ENCODE measurements around the gene CFAP126.
"Not testable (repeated sequence)": the region's sequence is repeated elsewhere in the genome, so short reads cannot be mapped to it uniquely, and the experiment has no call there.

The CFAP126 gene

GRCh38 chr1:161381707-161382106 is 14.0 kb upstream of the CFAP126 start:
- no peak for DNase-seq (ENCODE audit: low read depth)

DNA sequence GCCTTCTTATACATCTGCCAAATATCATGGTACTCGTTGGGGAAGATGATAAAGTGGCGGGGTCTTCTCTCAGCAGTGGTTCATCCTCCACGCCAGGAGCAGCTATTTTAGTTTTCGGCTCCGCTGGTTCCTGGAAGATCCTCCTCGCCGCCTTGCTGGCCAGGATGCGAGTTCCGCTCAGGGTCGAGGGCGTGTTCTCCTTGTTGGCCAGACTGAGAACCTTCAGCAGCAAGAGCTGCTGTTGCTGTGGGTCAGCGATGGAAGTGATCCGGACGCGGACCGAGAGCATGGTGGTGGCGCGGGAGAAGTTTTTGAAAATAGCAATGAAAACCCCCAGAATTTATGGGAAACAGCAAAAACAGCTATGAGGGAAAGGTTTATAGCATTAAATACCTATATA is 11.4 kb upstream of the CFAP126 start:
- DNase-seq (ENCODE audit: low read depth), result no peak

GRCh38 chr1:161378014-161378413 is 10.3 kb upstream of the CFAP126 start:
- no peak for DNase-seq (ENCODE audit: low read depth)

GRCh38 chr1:161374373-161374772 is 6.7 kb upstream of the CFAP126 start:
- no peak for DNase-seq (ENCODE audit: low read depth)

DNA sequence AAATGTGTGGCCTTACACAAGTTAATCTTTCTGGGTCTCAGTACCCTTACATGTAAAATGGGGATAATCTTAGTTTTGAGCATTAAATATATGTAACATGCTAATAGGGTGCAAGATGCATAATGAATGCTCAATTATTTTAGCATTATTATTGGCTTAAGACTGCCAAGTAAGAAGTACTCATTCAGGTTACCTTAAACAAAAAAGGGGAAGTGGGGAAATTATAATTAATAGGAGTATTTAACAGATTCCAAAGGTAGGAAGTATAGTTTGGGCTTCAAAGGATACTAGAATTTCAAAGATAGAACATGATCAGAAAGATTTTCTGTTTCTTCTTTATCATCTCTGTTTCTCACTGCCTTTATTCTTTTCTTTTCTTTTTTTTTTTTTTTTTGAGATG is 5.8 kb upstream of the CFAP126 start:
- no peak for DNase-seq (ENCODE audit: low read depth)

- DNase-seq (ENCODE audit: low read depth), result no peak
Observed at GRCh38 chr1:161365207-161365606, 2.5 kb downstream of the CFAP126 start.

DNA sequence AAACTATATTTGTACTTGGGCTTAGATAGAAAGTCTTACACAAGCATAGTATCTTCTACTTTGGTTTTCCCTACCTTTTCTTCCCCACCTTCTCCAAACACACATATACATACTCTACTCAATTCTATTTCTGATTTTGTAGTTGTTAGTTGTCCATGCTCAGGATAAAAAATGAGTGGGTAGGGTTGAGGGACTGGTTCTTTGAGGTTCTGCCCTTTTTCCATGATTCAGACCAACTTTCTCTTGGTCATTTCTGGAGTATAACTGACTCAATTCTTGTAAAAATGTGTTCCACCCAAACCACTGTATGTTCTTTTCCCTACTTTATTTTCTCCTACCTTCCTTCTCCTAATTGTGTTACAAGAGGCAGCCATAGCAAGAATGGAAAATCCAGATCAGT is 3.3 kb downstream of the CFAP126 start:
- DNase-seq (ENCODE audit: low read depth), result peak; percentile 36

DNA sequence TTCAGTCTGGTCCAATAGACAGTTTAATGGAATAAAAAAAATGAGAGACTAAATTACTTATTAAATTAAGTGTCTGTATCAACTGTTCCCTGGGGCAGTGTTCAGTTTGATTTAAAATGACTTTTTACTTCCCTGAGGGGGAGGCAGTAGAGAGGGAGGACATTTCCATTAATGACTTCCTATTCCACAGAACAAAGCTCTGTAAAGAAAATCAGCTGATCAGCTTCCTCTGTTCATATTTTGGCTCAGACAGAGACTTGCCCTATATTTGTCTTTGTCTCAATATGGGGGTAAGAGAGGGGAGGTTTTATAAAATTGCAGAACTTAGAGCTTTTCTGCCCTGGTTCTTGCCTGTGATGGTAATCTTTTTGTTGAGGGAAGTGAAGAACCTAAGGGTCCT is 8.4 kb downstream of the CFAP126 start:
- no peak for DNase-seq (ENCODE audit: low read depth)

GRCh38 chr1:161357073-161357472 is 10.6 kb downstream of the CFAP126 start:
- no peak for DNase-seq (ENCODE audit: low read depth)

DNA sequence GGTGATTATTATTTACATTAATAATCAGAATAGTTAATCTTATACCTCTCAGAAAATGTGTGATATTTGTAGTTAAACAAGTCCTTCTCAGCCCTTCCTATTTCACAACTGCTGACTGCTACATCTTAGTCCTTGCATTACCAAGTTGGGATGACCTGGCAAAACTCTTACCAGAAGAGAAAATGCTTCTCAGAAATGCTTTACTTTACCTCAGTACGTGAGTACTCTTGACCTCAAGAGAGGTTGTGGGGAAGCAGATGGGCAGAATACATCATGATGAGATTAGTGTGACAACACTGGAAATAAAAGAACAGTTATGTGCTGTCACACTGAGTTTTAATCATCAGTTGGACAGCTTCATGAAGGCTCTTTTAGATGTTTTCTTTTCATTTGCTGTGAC is 16.2 kb downstream of the CFAP126 start:
- no peak for DNase-seq (ENCODE audit: low read depth)

DNA sequence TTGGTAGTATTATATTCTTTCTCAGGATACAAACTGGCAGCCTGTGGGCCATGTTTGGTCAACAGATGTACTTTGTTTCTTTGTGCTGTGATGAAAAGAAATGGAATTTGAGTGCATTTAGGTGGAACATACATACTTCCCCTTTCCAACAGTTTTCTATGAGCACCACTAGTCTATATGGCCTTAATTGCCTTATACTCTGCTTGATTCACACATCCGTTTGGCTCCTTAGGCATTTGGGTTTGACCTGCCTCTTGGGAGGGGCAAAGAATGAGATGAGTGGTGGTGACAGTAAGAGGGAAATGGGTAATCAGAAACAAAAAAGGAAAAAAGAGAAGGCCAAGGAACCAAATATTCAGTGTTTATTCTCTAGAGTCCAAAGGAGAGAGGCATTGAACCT is 17.0 kb downstream of the CFAP126 start:
- DNase-seq (ENCODE audit: low read depth), result no peak

DNA sequence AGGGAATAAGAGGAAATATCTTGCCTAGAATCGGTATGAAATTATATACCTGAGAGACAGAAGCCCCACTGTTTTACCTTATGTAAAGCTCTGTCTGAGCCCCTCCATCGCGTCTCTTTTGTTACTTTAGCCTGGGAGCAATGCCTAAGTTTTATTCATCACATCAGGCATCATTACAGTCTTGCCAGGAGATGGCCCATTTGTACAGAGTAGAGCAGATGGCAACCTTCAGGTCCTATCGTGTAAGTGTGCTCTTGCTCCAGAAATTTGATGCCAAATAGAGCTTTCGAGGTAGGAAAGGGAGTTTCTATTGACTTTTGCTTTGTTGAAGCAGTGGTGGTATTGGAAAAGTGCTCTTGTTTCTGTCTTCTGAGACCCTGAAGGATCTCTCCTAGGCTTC is 24.9 kb downstream of the CFAP126 start:
- DNase-seq (ENCODE audit: low read depth), result no peak

DNA sequence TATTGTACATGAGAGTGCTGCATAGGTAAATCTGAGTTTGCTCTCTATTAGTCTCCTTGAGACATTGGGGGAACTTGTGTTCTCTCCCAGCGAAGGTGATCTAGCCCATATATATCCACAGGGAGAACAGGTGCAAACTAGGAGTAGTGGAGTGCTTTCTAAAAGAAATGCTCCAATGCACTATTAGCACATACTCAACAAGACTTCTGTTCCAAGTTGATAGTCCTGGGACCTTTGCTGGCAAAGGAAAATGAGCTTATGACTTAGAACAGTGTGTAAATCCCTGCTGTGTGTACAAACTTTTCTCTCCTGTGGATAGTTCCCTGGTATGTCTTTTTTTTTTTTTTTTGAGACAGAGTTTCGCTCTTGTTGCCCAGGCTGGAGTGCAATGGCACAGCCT is 25.5 kb downstream of the CFAP126 start:
- no peak for DNase-seq (ENCODE audit: low read depth)

DNA sequence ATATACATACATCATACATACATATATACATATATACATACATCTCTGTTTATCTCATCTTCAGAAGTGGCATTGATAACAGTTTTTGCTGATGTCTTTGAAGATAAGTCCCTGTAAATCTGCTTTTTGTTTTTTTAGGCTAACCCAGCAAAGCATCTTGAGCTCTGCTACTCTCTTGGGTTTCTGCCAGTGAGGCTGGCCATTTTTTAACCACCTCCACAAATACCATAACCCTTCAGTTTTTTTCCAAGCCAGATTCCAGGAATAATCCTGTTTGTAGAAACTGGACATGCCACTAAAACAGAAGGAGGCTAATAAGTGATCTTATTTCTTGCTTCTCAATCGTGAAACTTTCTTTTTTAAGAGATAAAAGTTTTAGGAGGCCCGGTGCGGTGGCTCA is 31.9 kb downstream of the CFAP126 start:
- no peak for DNase-seq (ENCODE audit: low read depth)

GRCh38 chr1:161333166-161333565 is 34.5 kb downstream of the CFAP126 start:
- no peak for DNase-seq (ENCODE audit: low read depth)

DNA sequence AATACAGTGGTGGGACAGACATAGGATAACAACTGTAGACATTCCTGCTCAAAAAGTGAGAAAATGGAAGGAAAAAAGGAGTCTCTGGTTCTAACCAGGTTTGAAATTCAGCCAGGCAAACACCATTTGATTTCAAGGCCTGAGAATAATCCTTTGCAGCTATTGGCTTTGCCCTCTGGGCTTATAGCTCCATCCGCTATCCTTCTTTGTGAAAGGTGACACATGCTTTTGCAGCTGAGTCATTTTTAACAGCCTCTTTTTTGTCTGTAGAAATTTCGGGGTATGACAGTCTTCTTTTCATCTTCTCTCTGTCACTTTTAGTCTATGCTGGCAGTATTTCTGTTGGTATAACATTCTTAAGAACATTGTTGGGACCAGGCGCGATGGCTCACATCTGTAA is 37.3 kb downstream of the CFAP126 start:
- no peak for DNase-seq (ENCODE audit: low read depth)

DNA sequence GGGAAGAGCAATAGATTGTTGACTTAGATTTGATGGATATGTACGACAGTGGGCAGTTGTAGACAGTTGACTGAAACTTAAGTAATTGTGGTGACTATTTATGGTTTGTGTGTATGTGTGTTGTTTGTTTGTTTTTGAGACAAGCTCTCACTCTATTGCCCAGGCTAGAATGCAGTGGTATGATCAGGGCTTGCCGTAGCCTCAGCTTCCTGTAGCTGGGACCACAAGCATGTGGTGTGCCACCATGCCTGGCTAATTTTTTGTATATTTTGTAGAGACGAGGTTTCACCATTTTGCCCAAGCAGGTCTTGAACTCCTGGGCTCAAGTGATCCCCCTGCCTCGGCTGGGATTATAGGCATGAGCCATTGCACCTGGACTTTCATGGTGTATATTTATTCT is 43.7 kb downstream of the CFAP126 start:
- DNase-seq (ENCODE audit: low read depth), result no peak

DNA sequence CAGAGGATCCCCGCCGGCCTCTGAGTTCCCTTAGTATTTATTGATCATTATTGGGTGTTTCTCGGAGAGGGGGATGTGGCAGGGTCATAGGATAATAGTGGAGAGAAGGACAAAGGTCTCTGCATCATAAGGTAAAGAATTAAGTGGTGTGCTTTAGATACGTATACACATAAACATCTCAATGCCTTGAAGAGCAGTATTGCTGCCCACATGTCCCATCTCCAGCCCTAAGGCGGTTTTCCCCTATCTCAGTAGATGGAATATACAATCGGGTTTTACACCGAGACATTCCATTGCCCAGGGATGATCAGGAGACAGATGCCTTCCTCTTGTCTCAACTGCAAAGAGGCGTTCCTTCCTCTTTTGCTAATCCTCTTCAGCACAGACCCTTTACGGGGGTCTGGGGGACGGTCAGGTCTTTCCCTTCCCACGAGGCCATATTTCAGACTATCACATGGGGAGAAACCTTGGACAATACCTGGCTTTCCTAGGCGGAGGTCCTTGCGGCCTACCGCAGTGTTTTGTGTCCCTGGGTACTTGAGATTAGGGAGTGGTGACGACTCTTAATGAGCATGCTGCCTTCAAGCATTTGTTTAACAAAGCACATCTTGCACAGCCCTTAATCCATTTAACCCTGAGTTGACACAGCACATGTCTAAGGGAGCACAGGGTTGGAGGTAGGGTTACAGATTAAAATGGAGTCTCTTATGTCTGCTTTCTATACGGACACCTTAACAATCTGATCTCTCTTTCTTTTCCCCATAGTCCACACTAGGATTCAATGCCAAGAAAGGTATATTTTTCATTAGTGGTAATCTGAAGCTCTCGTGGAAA is 51.6 kb downstream of the CFAP126 start:
- not testable (repeated sequence) for DNase-seq (ENCODE audit: low read depth)

All from stromal cell of bone marrow (primary cell).